CD4-positive, alpha-beta T cell (primary cell): ENCODE data around the gene ALAS1. TPM values are rescaled to one million over a fixed set of nuclear protein-coding genes. Genes with fewer than 3 reads are reported as not detected.
A peak's percentile ranks its signal among the peaks of the same experiment; 100 is the strongest.

Experiments used
- ATAC-seq: fragments of 200-7000 bp; cut with Tn5 transposase; one replicate; pipeline ENCODE4 v1.10.0; 2022; ENCODE audit warnings: mild to moderate bottlenecking; ENCODE audit not compliant: poor library complexity
- CTCF ChIA-PET: fragments of 350-600 bp; sonication (Branson Sonifier 250); formaldehyde crosslinking; loops from one replicate; lab custom pipeline; 2021; ENCODE audit warnings: antibody characterized with exemption, inconsistent platforms; lab: Charles Lee
- POLR2A ChIA-PET: fragments of 350-600 bp; sonication (Branson Sonifier 250); formaldehyde crosslinking; loops from one replicate; lab custom pipeline; 2021; ENCODE audit warnings: antibody characterized with exemption, inconsistent platforms; lab: Charles Lee
- DNase-seq, 14 experiments: peaks; one replicate each; pipeline ENCODE4 v3.0.0-alpha.2; 2013 to 2020; ENCODE audit warnings: mixed read lengths in 2 of 14
- H3K27ac ChIP-seq, 2 donors: one replicate each; pipeline versions ENCODE4 v1.5.1 to v1.7.0; 2013; ENCODE audit warnings: low read length in 2 of 2, low read depth in 1 of 2, mild to moderate bottlenecking in 1 of 2
- H3K27me3 ChIP-seq, 2 experiments: 1 replicate in 1 of 2; 2 replicates in 1 of 2; pipeline versions ENCODE4 v1.6.1 to v1.7.0; 2013; ENCODE audit warnings: low read length in 2 of 2, control low read depth in 1 of 2, mild to moderate bottlenecking in 1 of 2, moderate library complexity in 1 of 2; ENCODE audit not compliant: insufficient read depth in 2 of 2, control insufficient read depth in 1 of 2
- H3K36me3 ChIP-seq: one replicate; pipeline ENCODE4 v1.6.1; 2013; ENCODE audit warnings: low read length, control low read depth; ENCODE audit not compliant: insufficient read depth
- H3K4me1 ChIP-seq: one replicate; pipeline ENCODE4 v1.6.1; 2013; ENCODE audit warnings: low read length, control low read depth; ENCODE audit not compliant: insufficient read depth
- H3K4me3 ChIP-seq: one replicate; pipeline ENCODE4 v1.5.1; 2013; ENCODE audit warnings: mild to moderate bottlenecking, low read length, moderate library complexity
- H3K9me3 ChIP-seq, 2 experiments: 1 replicate in 1 of 2; 2 replicates in 1 of 2; pipeline versions ENCODE4 v1.6.1 to v1.7.0; 2013; ENCODE audit warnings: low read length in 2 of 2, mild to moderate bottlenecking in 2 of 2, control low read depth in 1 of 2, moderate library complexity in 1 of 2; ENCODE audit not compliant: control insufficient read depth in 1 of 2, insufficient read depth in 1 of 2
- H3K27ac Mint-ChIP-seq: one replicate; pipeline ENCODE4 v1.8.0; 2020; ENCODE audit warnings: mixed read lengths
- H3K27me3 Mint-ChIP-seq: one replicate; pipeline ENCODE4 v1.8.0; 2021; ENCODE audit warnings: mixed read lengths
- H3K36me3 Mint-ChIP-seq: one replicate; pipeline ENCODE4 v1.8.0; 2021; ENCODE audit warnings: low read depth, mixed read lengths
- H3K4me1 Mint-ChIP-seq: one replicate; pipeline ENCODE4 v1.8.0; 2021; ENCODE audit warnings: low read depth, mixed read lengths
- H3K4me3 Mint-ChIP-seq: one replicate; pipeline ENCODE4 v1.8.0; 2020; ENCODE audit warnings: mild to moderate bottlenecking, mixed read lengths
- H3K9me3 Mint-ChIP-seq: one replicate; pipeline ENCODE4 v1.8.0; 2020; ENCODE audit warnings: mixed read lengths
- CTCF ChIP-seq: fragments of 200-600 bp; IDR thresholded peaks from one replicate; pipeline ENCODE4 v1.8.0; 2022; ENCODE audit warnings: antibody characterized with exemption, mild to moderate bottlenecking
- intact Hi-C, 2 experiments: fragments of 100-400 bp; cut with DNase I in 1 of 2; cut with micrococcal nuclease in 1 of 2; formaldehyde crosslinking; loops; one replicate each; pipeline versions ENCODE4 v1.15.1 to v1.9.0; 2023 to 2025; cut with DNase I, micrococcal nuclease
- total RNA-seq, 174 experiments: library from RNA in 2 of 174; stranded (reverse) in 2 of 174; gene quantifications; one replicate each; pipeline ENCODE4 v1.2.3 and lab custom pipeline; 2021 to 2026

Gene ALAS1
- total RNA-seq, 2 experiments from 2014 or later: 6.0 to 7.0 TPM

- H3K4me3 ChIP-seq: no peak overlapping the region
- H3K4me1 Mint-ChIP-seq: peaks cover 51% of the 10 kb centered on the region
- no peak for TF ChIP-seq CTCF
- H3K27me3 ChIP-seq: no peaks in the 10 kb centered on the region
- no peak overlapping the region for H3K27ac Mint-ChIP-seq
- peaks cover 49% of the 10 kb centered on the region for H3K4me1 ChIP-seq
- no peaks in the 10 kb centered on the region for H3K9me3 Mint-ChIP-seq
- DNase-seq (no peak), ATAC-seq (no peak)
- H3K27ac ChIP-seq: no peak overlapping the region
- no peaks in the 10 kb centered on the region for H3K9me3 ChIP-seq
- ChIA-PET POLR2A (interaction anchor here (0.6 to 1.0 kb wide), 2 partner anchors 16 to 87 kb away, joined by 3 read pairs; partner anchors contain the start of gene GLYCTK), CTCF (no interaction called here)
- peaks cover 74% of the 10 kb centered on the region for H3K36me3 Mint-ChIP-seq
- peaks cover 47% of the 10 kb centered on the region for H3K36me3 ChIP-seq
- H3K27me3 Mint-ChIP-seq: no peaks in the 10 kb centered on the region
- intact Hi-C loops: no loop called here
- peak overlapping the region; percentile 31 for H3K4me3 Mint-ChIP-seq
These were observed 3.2 kb downstream of the ALAS1 start for GRCh38 chr3:52200981-52201679.

GRCh38 chr3:52202384-52203077, 4.6 kb downstream of the ALAS1 start:
- Mint-ChIP-seq H3K36me3 (peaks cover 88% of the 10 kb centered on the region), H3K4me3 (no peak overlapping the region), H3K4me1 (peaks cover 42% of the 10 kb centered on the region)

GRCh38 chr3:52203701-52204100, 5.7 kb downstream of the ALAS1 start:
- Mint-ChIP-seq H3K4me1 (peaks cover 33% of the 10 kb centered on the region), H3K4me3 (no peak overlapping the region), H3K27me3 (no peaks in the 10 kb centered on the region), H3K36me3 (peaks cover 94% of the 10 kb centered on the region), H3K9me3 (no peaks in the 10 kb centered on the region), H3K27ac (no peak overlapping the region)
- no peak for DNase-seq
- no peaks in the 10 kb centered on the region for H3K9me3 ChIP-seq
- H3K4me1 ChIP-seq: peaks cover 26% of the 10 kb centered on the region
- ChIA-PET CTCF (no interaction called here), POLR2A (no interaction called here)
- no peaks in the 10 kb centered on the region for H3K27me3 ChIP-seq
- H3K36me3 ChIP-seq: peaks cover 69% of the 10 kb centered on the region
- intact Hi-C loops: no loop called here
- no peak overlapping the region for H3K27ac ChIP-seq
- ATAC-seq: no peak
- no peak overlapping the region for H3K4me3 ChIP-seq
- no peak for TF ChIP-seq CTCF

More at GRCh38 chr3:52202384-52203077, 4.6 kb downstream of the ALAS1 start:
- Mint-ChIP-seq H3K9me3 (no peaks in the 10 kb centered on the region), H3K27me3 (no peaks in the 10 kb centered on the region), H3K27ac (no peak overlapping the region)
- intact Hi-C loops: no loop called here
- ATAC-seq (no peak), DNase-seq (peak in 2 of 14 experiments; percentile 49 to 51)
- peaks cover 57% of the 10 kb centered on the region for H3K36me3 ChIP-seq
- H3K4me3 ChIP-seq: no peak overlapping the region
- ChIA-PET CTCF (interaction anchor here (0.7 kb wide), 1 partner anchor 18 kb away, joined by 3 read pairs; no protein-coding TSS in a partner anchor), POLR2A (interaction anchor here (0.7 to 1.6 kb wide), 3 partner anchors 15 to 20 kb away, joined by 3 to 4 read pairs (median 3); no protein-coding TSS in a partner anchor)
- no peak overlapping the region for H3K27ac ChIP-seq
- no peaks in the 10 kb centered on the region for H3K27me3 ChIP-seq
- no peaks in the 10 kb centered on the region for H3K9me3 ChIP-seq
- no peak for TF ChIP-seq CTCF
- peaks cover 36% of the 10 kb centered on the region for H3K4me1 ChIP-seq
